HS-5 (cell line): Measurements from ENCODE around the gene RMDN2.
"Not testable (repeated sequence)": the region's sequence is repeated elsewhere in the genome, so short reads cannot be mapped to it uniquely, and the experiment has no call there.

Source experiments
- DNase-seq: peaks from one replicate; pipeline ENCODE4 v3.0.0-alpha.2; 2012; ENCODE audit warnings: low read depth

The RMDN2 gene

DNA sequence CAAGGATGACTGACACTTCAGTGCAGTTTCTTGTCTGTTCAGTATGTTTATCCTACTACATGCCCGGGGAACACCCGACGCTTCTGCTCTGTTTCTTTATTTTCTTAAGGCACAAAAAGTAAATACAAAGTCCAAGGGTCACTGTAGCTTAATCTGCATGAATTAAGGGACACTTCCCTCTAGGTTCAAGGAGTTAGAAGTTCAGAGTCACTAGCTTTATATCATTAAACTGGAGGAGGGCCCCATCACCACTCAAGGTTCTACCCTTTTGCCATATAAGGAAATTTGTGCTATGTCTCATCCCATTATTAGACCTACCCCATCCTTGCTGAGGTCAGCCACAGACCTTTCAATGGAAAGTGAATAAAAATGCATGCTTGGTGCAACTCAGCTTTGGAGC, 27.6 kb upstream of the RMDN2 start:
- DNase-seq, result no peak

- DNase-seq, result no peak
Observed at GRCh38 chr2:37898448-37898847, 26.6 kb upstream of the RMDN2 start.

DNA sequence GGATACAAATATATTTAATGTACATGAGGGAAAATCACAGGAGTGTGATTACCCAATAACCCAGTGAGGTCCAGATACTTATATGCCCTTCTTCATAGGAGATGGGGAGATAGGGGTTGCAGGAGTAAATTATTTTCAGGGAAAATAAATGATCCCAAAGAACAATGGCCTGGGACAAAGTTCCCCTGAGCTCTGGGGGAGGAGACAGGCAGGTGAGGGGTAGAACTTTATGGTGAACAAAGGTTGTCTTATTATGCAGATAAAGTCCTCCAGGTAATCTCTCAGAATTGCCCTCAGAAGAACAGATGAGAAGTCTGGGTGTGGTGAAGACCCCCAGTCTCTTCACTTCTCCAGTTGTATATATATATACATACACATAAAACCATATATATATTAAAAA, 22.1 kb upstream of the RMDN2 start:
- no peak for DNase-seq

GRCh38 chr2:37904425-37904824, 20.7 kb upstream of the RMDN2 start:
- no peak for DNase-seq

DNA sequence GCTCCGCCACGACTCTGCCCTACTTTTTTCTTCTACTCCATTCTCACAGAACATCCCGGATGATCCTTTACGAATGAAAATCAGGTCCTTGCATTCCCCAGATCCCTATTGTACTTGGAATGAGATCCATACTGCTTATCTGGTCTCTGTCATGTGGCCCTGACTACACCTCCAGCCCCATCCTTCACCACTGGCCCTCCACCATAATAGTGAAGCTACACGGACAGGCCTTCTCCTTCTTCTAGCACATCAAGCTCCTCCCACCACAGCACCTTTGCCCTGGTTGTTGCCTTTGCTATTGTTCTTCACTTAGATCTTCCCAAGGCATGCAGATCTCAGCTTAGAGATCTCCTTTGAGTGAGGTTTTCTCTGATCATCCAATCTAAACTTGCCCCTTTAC, 20.1 kb upstream of the RMDN2 start:
- DNase-seq, result no peak

DNA sequence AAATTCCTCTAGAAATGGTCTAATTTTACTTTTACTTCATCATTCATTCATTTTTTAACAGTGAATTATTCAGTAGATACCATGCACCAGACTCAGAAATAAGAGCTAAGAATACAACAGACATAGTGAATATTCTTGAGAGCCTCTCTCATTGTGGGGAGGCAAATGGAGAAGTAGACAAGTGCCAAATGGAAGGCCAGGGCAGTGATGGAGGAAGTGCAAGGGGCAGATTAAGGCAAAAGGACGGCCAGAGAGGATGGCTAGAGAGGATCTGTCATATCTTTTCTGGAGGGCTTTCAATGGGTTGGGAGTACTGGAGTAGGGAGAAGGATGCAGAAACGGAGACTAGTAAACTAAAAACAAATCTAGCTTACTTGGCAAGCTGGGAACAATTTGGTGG, 19.0 kb upstream of the RMDN2 start:
- no peak for DNase-seq

GRCh38 chr2:37907501-37908225, 17.4 kb upstream of the RMDN2 start:
- no peak for DNase-seq

- DNase-seq, result no peak
Observed at GRCh38 chr2:37911296-37911873, 13.7 kb upstream of the RMDN2 start.

- no peak for DNase-seq
Observed at GRCh38 chr2:37912056-37912455, 13.0 kb upstream of the RMDN2 start.

GRCh38 chr2:37912616-37913015, 12.5 kb upstream of the RMDN2 start:
- DNase-seq, result no peak

- DNase-seq, result no peak
Observed at GRCh38 chr2:37914340-37914739, 10.7 kb upstream of the RMDN2 start.

DNA sequence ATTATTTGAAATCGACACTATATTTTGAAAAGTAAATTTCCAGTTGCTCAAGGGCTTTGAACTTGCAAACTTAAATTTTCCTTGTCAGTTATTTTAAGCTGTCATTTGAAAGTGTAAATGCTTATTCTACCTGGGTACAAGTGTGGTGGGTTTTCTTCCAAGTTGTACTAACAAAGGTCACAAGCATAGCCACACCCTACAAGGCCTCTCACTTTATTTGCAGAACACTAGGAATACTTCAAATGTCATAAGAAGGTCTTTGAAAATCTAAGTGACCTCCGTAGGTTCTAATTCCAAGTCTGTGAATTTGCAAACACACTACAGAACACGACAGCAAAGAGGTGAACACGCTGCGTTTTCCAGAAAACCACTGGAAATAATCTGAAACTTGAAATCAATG, 9.3 kb upstream of the RMDN2 start:
- no peak for DNase-seq

DNA sequence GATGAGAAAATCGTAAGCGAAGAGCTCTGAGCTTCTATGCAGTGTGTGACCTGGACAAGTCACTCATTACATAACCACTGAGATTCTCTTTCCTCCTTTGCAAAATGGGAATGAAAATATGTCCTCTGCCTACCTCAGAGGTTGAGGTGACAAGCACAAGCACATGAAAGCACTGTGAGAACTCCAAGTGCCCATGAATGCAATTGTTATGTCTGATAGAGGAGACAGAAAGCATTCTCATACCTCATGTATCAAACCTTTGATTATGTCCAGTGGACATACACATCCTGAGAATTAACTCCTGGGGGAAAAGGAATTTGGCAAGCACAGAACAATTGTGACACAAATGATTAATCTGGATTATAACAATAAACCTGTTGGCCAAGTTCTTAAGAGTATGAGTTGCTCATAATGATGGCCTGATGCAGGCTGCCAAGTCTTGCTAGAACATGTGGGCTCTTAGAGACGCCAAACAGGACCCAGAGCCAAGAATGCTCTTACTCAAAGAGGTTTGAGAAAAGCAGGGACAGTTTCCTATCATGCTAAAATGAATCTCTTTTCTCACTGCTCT, 8.5 kb upstream of the RMDN2 start:
- DNase-seq, result no peak

GRCh38 chr2:37917281-37918228, 7.5 kb upstream of the RMDN2 start:
- no peak for DNase-seq

DNA sequence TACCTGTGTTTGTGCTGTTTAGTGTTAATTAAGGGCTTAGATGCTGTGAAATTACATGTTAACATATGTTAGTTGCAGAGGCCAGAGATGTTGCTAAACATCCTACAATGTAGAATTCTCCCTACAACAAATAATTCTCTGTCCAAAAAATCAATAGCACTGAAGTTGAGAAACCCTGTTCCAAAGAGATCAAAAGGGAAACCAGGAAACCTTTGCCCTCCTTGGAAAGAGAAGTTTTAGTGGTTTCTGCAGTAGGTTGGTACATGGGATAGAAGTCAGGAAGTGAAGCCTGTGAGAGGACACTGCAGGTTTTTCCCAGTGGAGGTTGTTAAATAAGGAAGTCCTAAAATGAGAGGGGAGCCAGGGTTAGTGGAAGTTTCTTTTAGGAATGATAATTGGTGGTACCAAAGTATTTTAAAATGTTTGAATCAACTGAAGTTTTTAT, 6.3 kb upstream of the RMDN2 start:
- DNase-seq, result no peak

DNA sequence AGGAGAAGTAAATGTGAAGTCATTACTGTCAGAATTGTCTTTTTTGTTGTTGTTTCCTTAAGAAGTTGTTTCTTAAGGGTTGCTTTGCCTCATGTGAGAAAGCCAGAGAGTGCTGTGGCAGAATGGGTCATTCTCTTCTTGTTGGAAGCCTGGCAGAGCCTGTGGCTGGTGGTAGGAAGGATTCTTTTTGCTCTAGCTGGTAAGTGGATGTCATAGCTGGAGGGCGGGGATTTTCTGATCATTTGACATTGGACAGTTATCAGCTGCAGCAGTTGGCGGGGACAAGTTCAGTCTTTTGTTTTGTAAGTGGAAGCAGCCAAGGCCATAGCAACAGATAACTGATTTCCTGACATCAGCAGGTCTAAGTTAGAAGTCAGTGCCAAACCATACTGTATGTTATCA, 5.5 kb upstream of the RMDN2 start:
- no peak for DNase-seq

DNA sequence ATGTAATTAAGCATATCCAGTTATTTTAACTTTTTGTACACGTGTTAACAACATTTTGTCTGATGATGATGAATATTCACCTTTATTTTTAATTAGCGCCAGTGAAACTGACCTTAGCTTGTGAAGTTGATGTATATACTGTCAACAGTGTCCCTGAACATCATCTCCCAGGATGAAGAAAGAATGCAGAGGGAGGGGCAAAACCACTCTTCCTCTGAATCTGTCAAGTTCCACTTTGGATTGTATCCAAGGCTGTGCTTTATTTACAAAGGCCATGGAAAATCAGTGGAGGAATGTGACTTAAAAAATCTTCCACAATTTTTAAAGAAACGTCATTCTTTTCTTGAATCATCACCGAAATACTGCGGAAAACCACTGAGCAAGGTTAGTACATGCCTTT, 4.5 kb upstream of the RMDN2 start:
- no peak for DNase-seq

GRCh38 chr2:37921781-37922180, 3.3 kb upstream of the RMDN2 start:
- DNase-seq, result no peak

- no peak for DNase-seq
Observed at GRCh38 chr2:37923308-37924055, 1.6 kb upstream of the RMDN2 start.

- no peak for DNase-seq
Observed at GRCh38 chr2:37926635-37927034, 1.5 kb downstream of the RMDN2 start.

GRCh38 chr2:37928377-37928776, 3.3 kb downstream of the RMDN2 start:
- no peak for DNase-seq

- DNase-seq, result not testable (repeated sequence)
Observed at GRCh38 chr2:37930392-37930791, 5.3 kb downstream of the RMDN2 start.
